ENCODE results near the gene PRX.

- no peak for TF ChIP-seq POLR2A (IDR thresholded peaks at IDR 0.05)
- TF ChIP-seq CTCF (IDR thresholded peaks at IDR 0.05): no peak
- TF ChIP-seq POLR2AphosphoS5 (IDR thresholded peaks at IDR 0.05): no peak
- no peak for TF ChIP-seq EP300 (IDR thresholded peaks at IDR 0.05; ENCODE audit: low read depth)
Measured at GRCh38 chr19:40393894-40394815, 19.0 kb downstream of the PRX start.

Measured in transverse colon (tissue), 4 donors.